Small intestine (tissue), 16 donors: ENCODE measurements around the gene CARD19. TPM values are rescaled to one million over a fixed set of nuclear protein-coding genes. Genes with fewer than 3 reads are reported as not detected.

Source experiments
- DNase-seq, 2 donors: peaks; one replicate each; pipeline versions ENCODE4 v3.0.0 to v3.0.0-alpha.2; 2013
- FAIRE-seq: peaks from 2 replicates; lab custom pipeline; 2012; peaks lifted over from hg19 to GRCh38; lab: Jason Lieb, UNC
- H3K27ac ChIP-seq, 3 donors: one replicate each; pipeline ENCODE4 v1.5.1; 2013; ENCODE audit warnings: low read length in 2 of 3, mild to moderate bottlenecking in 2 of 3, control low read depth in 1 of 3, inconsistent platforms in 1 of 3, low read depth in 1 of 3, moderate library complexity in 1 of 3
- H3K27me3 ChIP-seq, 3 donors: one replicate each; pipeline ENCODE4 v1.6.1; 2013; ENCODE audit warnings: low read length in 3 of 3, inconsistent platforms in 1 of 3; ENCODE audit not compliant: control insufficient read depth in 3 of 3, insufficient read depth in 3 of 3
- H3K36me3 ChIP-seq, 3 donors: one replicate each; pipeline ENCODE4 v1.6.1; 2013; ENCODE audit warnings: low read length in 3 of 3, inconsistent platforms in 1 of 3, low read depth in 1 of 3, mild to moderate bottlenecking in 1 of 3, moderate library complexity in 1 of 3; ENCODE audit not compliant: control insufficient read depth in 3 of 3, insufficient read depth in 2 of 3
- H3K4me1 ChIP-seq, 3 donors: one replicate each; pipeline ENCODE4 v1.6.1; 2013; ENCODE audit warnings: low read length in 2 of 3, inconsistent platforms in 1 of 3, low read depth in 1 of 3, mild to moderate bottlenecking in 1 of 3, moderate library complexity in 1 of 3; ENCODE audit not compliant: control insufficient read depth in 3 of 3, insufficient read depth in 2 of 3
- H3K4me3 ChIP-seq, 3 donors: one replicate each; pipeline ENCODE4 v1.5.1; 2013; ENCODE audit warnings: low read length in 3 of 3, control low read depth in 1 of 3, inconsistent platforms in 1 of 3, low read depth in 1 of 3, mild to moderate bottlenecking in 1 of 3, moderate library complexity in 1 of 3
- H3K9me3 ChIP-seq, 2 donors: one replicate each; pipeline ENCODE4 v1.6.1; 2013; ENCODE audit warnings: low read depth in 1 of 2, low read length in 1 of 2; ENCODE audit not compliant: control insufficient read depth in 2 of 2, insufficient read depth in 1 of 2
- WGBS, 3 donors: extraction: QIAGEN DNeasy Blood & Tissue Kit; methylation state at CpG; one replicate each; pipeline ENCODE4 v1.1.7; 2013; 5-methylcytosine and 5-hydroxymethylcytosine counted together
- long read RNA-seq, 10 donors: transcript quantifications; one replicate each; lab custom pipeline, GENCODE V29; 2026
- polyA plus RNA-seq, 4 donors: library from polyadenylated mRNA; stranded (reverse) in 3 of 4; unstranded in 1 of 4; fragments of 200-250 nt in 3 of 4; fragments of 120-200 nt in 1 of 4; gene quantifications; one replicate each; pipeline versions ENCODE4 v1.2.1 to v1.2.3, GENCODE V29; 2013
- donor health status: healthy with polysubstance abuse.
- donor health status: control.
- donor health status: control.
- donor health status: Bipolar disorder and iron deficiency.
- donor health status: healthy.

Gene CARD19
- 10 to 100 TPM; 32.7 to 45.6 (median 42.1) TPM for polyA plus RNA-seq
- long read RNA-seq, donor 1, transcript CARD19-207 (6 exons, 759 nt), result minor isoform, 8 of 25 reads
- long read RNA-seq, donor 1, transcript CARD19-201 (6 exons, 855 nt), result major isoform, 11 of 25 reads
- long read RNA-seq, donor 1, partial matches to known transcripts, result 0 of 25 reads
- long read RNA-seq, donor 1, other reads (novel, unspliced or antisense), result 0 of 25 reads
- long read RNA-seq, donor 2, partial matches to known transcripts, result 0 of 4 reads
- long read RNA-seq, donor 2, other reads (novel, unspliced or antisense), result 0 of 4 reads
- long read RNA-seq, donor 3, partial matches to known transcripts, result 0 of 10 reads
- long read RNA-seq, donor 3, other reads (novel, unspliced or antisense), result 0 of 10 reads
- long read RNA-seq, donor 4, result 0 reads
- long read RNA-seq, donor 5, partial matches to known transcripts, result 0 of 6 reads
- long read RNA-seq, donor 5, other reads (novel, unspliced or antisense), result 0 of 6 reads
- long read RNA-seq, donor 6, transcript CARD19-207 (6 exons, 759 nt), result minor isoform, 7 of 17 reads
- long read RNA-seq, donor 6, transcript CARD19-201 (6 exons, 855 nt), result major isoform, 8 of 17 reads
- long read RNA-seq, donor 6, partial matches to known transcripts, result 0 of 17 reads
- long read RNA-seq, donor 6, other reads (novel, unspliced or antisense), result 0 of 17 reads
- long read RNA-seq, donor 7, transcript CARD19-207 (6 exons, 759 nt), result minor isoform, 6 of 28 reads
- long read RNA-seq, donor 7, transcript CARD19-206 (2 exons, 2,690 nt), result minor isoform, 5 of 28 reads
- long read RNA-seq, donor 7, transcript CARD19-204 (5 exons, 660 nt), result minor isoform, 7 of 28 reads
- long read RNA-seq, donor 7, transcript CARD19-201 (6 exons, 855 nt), result major isoform, 9 of 28 reads
- long read RNA-seq, donor 7, partial matches to known transcripts, result 0 of 28 reads
- long read RNA-seq, donor 7, other reads (novel, unspliced or antisense), result 0 of 28 reads
- long read RNA-seq, donor 8, partial matches to known transcripts, result 0 of 2 reads
- long read RNA-seq, donor 8, other reads (novel, unspliced or antisense), result 0 of 2 reads
- long read RNA-seq, donor 9, partial matches to known transcripts, result 0 of 4 reads
- long read RNA-seq, donor 9, other reads (novel, unspliced or antisense), result 0 of 4 reads
- long read RNA-seq, donor 10, transcript CARD19-201 (6 exons, 855 nt), result major isoform, 7 of 21 reads
- long read RNA-seq, donor 10, transcript CARD19-207 (6 exons, 759 nt), result major isoform, 7 of 21 reads
- long read RNA-seq, donor 10, partial matches to known transcripts, result 0 of 21 reads
- long read RNA-seq, donor 10, other reads (novel, unspliced or antisense), result 0 of 21 reads

- no peaks in the 10 kb centered on the region for H3K27me3 ChIP-seq
- 0% methylated on average over 30 to 65 of the region's 65 CpGs for WGBS, 3 donors
- FAIRE-seq, result no peak
- peak within 1 kb of the TSS; percentile 98 to 99 (median 98) for H3K27ac ChIP-seq
- H3K4me3 ChIP-seq, result peak within 1 kb of the TSS; percentile 74 to 93 (median 87)
- peak; percentile 61 to 78 for DNase-seq
- peaks cover 0 to 16% (median 0%) of the 10 kb centered on the region in 3 donors for H3K36me3 ChIP-seq
- H3K4me1 ChIP-seq, result peaks cover 10 to 45% (median 16%) of the 10 kb centered on the region in 3 donors
- H3K9me3 ChIP-seq, result peaks cover 0 to 3% of the 10 kb centered on the region in 2 donors
Measured at GRCh38 chr9:93096131-93096802, at the start of gene CARD19. TSS of gene CARD19 (plus strand) at chr9:93096217. CDS start at chr9:93096346, 129 bp downstream.

- Histone ChIP-seq H3K27ac (no peak overlapping the region), H3K27me3 (no peaks in the 10 kb centered on the region), H3K4me1 (no peaks in the 10 kb centered on the region), H3K4me3 (no peak overlapping the region), H3K9me3 (no peaks in the 10 kb centered on the region), H3K36me3 (no peaks in the 10 kb centered on the region)
- WGBS, 3 donors, result 42 to 81% (median 54%) methylated on average over 8 of the region's 8 CpGs
- FAIRE-seq (no peak), DNase-seq (no peak)
Measured at GRCh38 chr9:93048566-93049448, 47.2 kb upstream of the CARD19 start.

GRCh38 chr9:93049491-93049890 lies 46.5 kb upstream of the CARD19 start:
- WGBS, 3 donors, result 19 to 62% (median 38%) methylated on average over 4 of the region's 4 CpGs
- H3K36me3 ChIP-seq, result no peaks in the 10 kb centered on the region
- no peak overlapping the region for H3K27ac ChIP-seq
- no peaks in the 10 kb centered on the region for H3K4me1 ChIP-seq
- H3K27me3 ChIP-seq, result no peaks in the 10 kb centered on the region
- FAIRE-seq (no peak), DNase-seq (no peak)
- no peak overlapping the region for H3K4me3 ChIP-seq
- H3K9me3 ChIP-seq, result no peaks in the 10 kb centered on the region

GRCh38 chr9:93050231-93050630 lies 45.8 kb upstream of the CARD19 start:
- no peaks in the 10 kb centered on the region for H3K36me3 ChIP-seq
- H3K4me3 ChIP-seq, result no peak overlapping the region
- 76 to 89% (median 80%) methylated on average over 4 of the region's 4 CpGs for WGBS, 3 donors
- FAIRE-seq, result no peak
- H3K9me3 ChIP-seq, result no peaks in the 10 kb centered on the region
- no peak for DNase-seq
- no peaks in the 10 kb centered on the region for H3K4me1 ChIP-seq
- no peak overlapping the region for H3K27ac ChIP-seq
- no peaks in the 10 kb centered on the region for H3K27me3 ChIP-seq

- FAIRE-seq, result no peak
- 56 to 83% (median 74%) methylated on average over 6 of the region's 6 CpGs for WGBS, 3 donors
- H3K27ac ChIP-seq, result peak overlapping the region in 1 of 3 donors; percentile 66
Measured at GRCh38 chr9:93051680-93052089, 44.3 kb upstream of the CARD19 start.

GRCh38 chr9:93052791-93053540 lies 43.1 kb upstream of the CARD19 start:
- H3K4me1 ChIP-seq, result peaks cover 0 to 2% (median 0%) of the 10 kb centered on the region in 3 donors
- no peaks in the 10 kb centered on the region for H3K27me3 ChIP-seq
- no peaks in the 10 kb centered on the region for H3K9me3 ChIP-seq
- no peak overlapping the region for H3K4me3 ChIP-seq
- WGBS, 3 donors, result 80 to 85% (median 84%) methylated on average over 15 of the region's 15 CpGs
- no peak overlapping the region for H3K27ac ChIP-seq
- FAIRE-seq (no peak), DNase-seq (no peak)
- no peaks in the 10 kb centered on the region for H3K36me3 ChIP-seq

More at GRCh38 chr9:93051680-93052089, 44.3 kb upstream of the CARD19 start:
- H3K36me3 ChIP-seq, result no peaks in the 10 kb centered on the region
- H3K4me1 ChIP-seq, result no peaks in the 10 kb centered on the region
- no peak for DNase-seq
- H3K27me3 ChIP-seq, result no peaks in the 10 kb centered on the region
- H3K9me3 ChIP-seq, result no peaks in the 10 kb centered on the region
- no peak overlapping the region for H3K4me3 ChIP-seq
